Activated CD4-positive, alpha-beta T cell treated with anti-CD3 and anti-CD28 coated beads, Interleukin-10, Interleukin-2, amounts not matched to agents 100 ng/mL and 50 ng/mL, durations not matched to agents 16 hours and 8 hours (primary cell): ENCODE results near the gene AGAP2.
"Not testable (repeated sequence)": the region's sequence is repeated elsewhere in the genome, so short reads cannot be mapped to it uniquely, and the experiment has no call there.

Experiments
- DNase-seq: peaks from one replicate; pipeline ENCODE4 v3.0.0-alpha.2; 2020

Gene AGAP2

DNA sequence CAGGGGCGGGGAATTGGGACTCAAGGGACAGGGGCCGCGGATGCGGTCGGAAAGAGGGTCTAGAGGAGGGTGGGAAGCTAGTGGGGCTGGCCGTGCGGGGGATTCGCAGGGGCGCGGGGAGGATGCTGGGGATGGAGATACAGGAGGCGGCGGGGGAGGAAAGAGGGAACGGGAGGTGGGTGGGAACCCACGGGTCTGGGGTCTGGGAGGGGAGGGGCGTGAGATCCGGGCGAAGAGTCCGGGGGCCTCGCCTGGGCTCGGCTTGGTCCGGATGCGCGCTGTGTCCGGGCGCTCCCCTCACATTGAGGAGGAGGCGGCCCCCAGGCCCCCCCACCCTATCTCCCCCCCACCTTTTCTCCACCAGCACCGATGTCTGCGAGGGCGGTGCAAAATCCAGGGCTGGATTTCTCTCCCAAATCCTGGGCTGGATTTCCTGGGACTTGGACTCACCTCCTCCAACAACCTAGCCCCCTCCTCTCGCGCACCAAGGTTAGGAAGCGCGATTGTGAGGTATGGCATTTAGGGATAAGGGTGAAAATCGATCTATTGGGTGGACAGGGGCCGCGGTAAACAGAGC is at the start of gene AGAP2:
AGAP2 (minus strand) TSS at position 82 of the 577 bp plus-strand sequence. CDS start 496 bp downstream, outside the sequence.
- DNase-seq = no peak

DNA sequence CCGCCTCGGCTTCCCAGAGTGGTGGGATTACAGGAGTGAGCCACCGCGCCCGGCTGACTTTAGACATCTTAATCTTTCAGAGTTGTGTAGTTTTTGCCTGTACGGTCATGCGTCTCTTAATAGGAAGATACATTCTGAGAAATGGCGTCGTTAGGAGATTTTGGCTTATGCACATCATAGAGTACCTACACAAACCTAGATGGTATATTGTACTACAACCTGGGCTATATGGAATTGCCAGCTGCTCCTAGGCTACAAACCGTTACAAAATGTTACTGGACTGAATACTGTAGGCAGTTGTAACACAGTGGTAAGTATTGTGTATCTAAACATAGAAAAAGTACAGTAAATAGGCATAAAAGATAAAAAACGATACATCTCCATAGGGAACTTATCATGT is 45.3 kb upstream of the AGAP2 start:
- DNase-seq = no peak

DNA sequence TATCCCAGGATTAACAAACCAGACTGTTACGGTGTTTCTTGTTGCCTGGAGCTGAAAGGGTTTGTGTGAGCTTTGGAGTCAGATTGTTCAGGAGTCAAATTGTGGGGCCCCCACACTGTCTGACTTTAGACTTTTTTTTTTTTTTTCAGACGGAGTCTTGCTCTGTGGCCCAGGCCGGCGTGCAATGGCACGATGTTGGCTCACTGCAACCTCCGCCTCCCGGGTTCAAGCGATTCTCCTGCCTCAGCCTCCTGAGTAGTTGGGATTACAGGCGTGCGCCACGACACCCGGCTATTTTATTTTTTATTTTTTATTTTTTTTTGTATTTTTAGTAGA is 44.9 kb upstream of the AGAP2 start:
- no peak for DNase-seq

DNA sequence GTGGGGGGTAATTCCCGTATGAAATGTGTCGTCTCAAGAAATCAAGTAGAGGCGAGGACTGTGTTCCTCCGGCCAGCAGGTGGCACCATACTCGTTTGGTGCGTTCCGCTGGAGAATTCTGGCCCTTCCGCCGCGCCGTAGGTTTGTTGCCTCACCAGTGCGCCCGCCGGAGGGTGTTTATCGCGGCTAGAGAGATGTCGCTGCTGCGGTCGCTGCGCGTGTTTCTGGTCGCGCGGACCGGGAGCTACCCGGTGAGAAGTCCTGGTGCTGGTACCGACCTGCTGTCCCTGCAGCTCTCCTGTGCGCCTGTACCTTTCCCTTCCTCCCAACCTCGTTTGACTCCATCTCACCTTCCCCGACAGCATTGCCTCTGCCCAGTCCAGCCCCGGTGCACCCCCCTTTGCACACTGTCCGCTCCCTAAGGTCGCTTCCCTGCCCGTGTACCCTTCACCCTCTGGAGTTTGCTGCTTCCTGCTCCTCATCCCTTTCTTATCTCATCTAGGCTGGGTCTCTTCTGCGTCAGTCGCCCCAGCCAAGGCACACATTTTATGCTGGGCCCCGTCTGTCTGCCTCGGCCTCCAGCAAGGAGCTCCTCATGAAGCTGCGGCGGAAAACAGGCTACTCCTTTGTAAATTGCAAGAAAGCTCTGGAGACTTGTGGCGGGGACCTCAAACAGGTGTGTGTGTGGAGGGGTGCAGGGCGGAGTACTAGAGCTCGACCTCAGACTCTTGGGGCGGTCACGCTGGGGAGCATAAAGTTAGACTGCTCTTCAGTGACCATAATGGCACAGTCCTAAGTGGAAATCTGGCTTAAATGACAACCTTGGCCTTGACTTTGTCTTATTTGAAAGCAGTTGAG is 44.3 kb upstream of the AGAP2 start, which contains the start of gene TSFM:
TSFM (plus strand) TSS at position 180 of the 858 bp plus-strand sequence; CDS start at position 195, 15 bp downstream.
- DNase-seq = peak; percentile 95

DNA sequence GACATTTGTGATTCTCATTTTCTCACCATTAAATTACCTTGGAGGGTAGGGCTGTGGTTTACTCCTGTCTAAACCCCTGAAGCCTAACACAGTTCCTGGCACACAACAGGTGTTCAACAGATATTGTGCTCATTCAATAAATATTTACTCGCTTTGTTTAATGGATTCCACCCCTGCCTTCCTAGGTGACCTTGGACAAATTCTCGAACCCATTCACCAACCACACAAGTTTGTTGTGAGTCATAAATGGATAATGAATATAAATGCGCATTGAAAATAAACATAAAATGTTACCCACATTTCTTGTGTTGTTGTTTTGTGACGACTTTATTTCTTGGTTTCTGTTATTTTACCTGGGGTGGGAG is 43.7 kb upstream of the AGAP2 start:
- DNase-seq = no peak

DNA sequence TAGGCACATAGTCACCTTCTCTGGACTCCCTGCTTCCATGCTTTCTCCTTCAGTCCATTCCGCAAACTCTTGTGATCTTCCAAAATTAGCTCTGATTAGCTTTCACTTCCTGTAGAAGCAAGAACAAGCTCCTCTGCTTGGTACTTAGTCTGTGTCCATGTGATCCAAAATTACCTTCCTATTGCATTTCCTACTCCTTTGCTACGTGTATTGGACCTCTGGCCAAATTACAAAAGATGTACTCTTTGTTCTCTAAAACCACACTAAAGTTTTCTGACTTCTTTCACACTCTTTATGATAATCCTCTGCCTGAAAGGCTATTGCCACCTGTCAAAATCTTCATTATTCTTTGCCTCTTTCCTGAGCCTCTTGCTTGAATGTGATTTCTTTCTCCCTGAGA is 43.3 kb upstream of the AGAP2 start:
- no peak for DNase-seq

DNA sequence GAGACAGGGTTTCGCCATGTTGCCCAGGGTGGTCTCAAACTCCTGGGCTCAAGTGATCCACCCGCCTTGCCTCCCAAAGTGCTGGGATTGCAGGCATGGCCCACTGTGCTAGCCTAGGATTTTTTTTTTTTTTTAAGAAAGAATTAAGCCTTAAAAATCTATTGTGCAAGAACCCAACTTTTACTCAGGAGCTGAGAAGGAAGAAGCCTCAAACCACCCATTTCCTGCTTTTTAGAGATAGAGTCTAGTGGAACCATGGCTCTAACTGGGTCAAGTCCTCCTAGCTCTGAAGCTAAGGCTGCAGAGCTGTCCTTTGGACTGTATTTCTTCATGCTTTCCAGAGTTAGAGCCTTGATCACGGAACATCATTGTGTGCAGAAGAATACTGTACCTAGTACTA is 42.7 kb upstream of the AGAP2 start:
- DNase-seq = no peak

DNA sequence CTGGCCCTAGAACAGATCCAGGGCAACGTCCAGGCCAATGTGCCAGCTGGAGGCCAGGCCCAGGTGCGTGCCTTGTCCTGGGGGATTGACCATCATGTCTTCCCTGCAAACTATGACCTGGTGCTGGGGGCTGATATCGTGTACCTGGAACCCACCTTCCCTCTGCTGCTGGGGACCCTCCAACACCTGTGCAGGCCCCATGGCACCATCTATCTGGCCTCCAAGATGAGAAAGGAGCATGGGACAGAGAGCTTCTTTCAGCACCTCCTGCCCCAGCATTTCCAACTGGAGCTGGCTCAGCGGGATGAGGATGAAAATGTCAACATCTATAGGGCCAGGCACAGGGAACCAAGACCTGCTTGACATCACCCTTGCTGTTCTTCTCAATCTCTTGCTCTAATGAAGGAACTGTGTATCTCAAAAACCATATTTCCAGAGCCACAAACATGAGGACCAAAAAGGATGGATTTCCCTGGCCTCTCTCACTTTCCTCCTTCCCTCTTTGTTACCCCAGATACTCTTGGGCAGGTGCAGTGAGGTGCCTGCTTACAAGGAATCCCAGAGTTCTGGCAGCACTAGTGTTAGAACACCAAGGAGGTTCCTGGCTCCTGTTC is 41.8 kb upstream of the AGAP2 start:
- no peak for DNase-seq

DNA sequence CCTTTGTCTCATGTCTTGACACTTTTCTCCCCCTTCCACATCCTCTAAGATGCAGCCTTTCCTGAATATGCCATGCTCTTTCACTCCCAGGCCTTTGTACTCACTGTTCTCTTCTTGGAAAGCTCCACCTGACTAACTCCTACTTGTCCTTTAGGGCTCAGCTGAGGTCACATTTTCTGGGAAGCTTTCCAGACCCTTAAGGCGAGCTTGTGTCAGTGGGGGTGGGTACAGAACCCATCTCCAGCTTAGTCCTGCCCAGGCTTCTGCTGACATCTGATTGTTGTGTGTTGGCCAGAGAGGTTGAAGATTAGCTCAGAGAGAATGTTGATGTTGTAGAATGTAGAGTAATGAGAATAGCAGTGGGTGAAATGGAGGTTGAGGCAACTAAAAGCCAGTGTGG is 41.2 kb upstream of the AGAP2 start:
- no peak for DNase-seq

DNA sequence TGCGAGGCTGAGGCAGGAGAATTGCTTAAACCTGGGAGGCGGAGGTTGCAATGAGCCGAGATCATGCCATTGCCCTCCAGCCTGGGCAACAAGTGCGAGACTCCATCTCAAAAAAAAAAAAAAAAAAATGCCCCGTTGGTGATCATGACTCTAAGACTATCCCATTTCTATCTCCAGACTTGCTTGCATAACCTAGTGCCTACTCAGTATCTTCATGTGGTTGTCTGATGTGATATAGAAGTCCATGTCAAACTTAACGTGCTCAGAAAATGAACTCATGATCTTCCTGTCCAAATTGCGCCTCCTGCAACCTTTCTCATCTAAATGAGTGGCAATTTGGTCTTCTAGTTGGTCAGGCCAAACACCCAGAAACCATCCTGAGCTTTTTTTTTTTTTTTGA is 39.4 kb upstream of the AGAP2 start:
- no peak for DNase-seq

DNA sequence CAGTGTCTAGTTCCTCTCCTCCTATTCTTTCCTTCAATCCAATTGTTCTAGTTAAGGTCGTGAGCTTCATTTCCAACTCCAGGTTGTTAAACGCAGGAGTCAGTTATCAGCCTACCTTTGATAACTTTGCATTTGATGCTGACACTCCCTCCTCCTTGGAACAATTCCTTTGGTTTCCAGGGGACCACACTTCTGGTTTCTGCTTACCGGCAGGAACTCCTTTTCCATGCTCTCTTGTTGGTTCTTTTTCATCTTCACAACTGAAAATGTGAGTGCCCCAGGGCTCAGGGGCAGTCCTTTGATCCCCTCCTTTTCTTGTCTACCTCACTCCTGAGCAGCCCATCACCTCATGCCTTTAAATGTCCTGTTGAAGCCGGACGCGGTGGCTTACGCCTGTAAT is 38.8 kb upstream of the AGAP2 start:
- DNase-seq = no peak

DNA sequence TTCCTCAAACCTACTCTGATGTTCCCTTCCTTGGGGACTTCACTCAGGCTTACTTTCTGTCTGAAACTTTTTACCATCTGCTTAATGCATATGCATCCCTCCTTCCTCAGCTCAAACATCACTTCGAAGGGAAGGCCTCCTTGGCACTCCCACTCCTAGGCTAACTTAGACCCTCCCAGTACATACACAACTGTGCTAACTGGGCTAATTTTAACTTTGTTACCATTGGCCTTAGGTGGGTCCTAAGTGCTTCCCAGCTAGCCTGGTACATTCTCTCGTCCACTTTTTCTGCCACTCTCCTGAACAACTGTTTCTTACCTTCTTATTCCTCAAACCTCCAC is 37.7 kb upstream of the AGAP2 start:
- DNase-seq = no peak

DNA sequence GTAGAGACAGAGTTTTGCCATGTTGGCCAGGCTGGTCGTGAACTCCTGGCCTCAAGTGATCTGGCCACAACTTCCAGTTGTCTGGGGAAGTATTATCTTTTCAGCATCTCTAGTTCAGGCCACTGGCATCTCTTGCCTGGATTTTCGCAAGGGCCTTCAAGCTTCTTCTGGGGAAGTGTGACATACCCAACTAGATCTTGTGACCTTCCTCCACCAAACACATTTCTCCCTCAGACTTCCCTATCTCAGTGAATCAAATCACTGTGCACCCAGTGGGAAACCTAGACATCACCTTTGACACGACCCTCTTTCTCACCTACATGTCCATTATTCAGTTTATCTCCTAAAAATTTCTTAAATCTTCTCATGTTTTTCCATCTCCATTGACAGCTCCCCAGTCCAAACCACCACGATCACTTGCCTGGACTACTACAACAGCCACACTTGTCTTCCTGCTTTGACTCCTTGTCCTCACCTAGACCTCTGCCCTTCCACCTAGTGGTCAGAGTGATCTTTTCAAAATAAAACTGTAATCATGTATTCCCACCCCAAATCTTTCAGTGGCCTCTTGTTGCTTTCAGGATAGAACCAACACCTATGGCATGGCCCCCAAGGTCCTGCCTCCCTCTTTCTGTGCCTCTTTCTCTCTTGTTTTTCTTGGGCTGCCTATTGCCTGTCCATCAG is 37.2 kb upstream of the AGAP2 start:
- DNase-seq = no peak

DNA sequence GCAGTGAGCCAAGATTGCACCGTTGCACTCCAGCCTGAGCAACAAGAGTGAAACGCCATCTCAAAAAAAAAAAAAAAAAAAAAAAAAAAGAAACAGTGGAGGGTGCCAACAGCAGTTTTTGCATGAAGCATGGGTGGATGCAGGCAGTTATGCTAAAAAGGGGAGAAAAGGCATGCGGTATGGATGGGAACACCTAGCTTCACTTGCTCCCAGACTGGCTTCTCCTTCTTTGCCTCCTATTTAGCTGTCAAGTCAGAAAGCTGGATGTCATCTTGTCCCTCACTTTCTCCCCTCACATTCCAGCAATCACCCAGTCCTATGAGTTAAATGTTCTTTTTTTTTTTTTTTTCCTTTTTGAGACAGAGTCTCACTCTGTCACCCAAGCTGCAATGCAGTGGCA is 36.5 kb upstream of the AGAP2 start:
- DNase-seq = no peak

DNA sequence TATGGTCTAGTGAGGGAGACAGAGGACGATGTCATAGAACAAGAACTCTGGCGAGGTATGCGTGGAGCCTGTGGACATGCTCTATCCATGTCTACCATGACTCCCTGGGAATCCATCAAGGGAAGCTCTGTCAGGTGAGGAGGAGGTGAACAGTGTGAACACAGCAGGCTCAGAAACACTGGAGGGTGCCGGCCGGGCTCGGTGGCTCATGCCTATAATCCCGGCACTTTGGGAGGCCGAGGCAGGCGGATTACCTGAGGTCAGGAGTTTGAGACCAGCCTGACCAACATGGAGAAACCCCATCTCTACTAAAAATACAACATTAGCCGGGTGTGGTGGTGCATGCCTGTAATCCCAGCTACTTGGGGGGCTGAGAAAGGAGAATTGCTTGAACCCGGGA is 36.1 kb upstream of the AGAP2 start:
- DNase-seq = not testable (repeated sequence)

DNA sequence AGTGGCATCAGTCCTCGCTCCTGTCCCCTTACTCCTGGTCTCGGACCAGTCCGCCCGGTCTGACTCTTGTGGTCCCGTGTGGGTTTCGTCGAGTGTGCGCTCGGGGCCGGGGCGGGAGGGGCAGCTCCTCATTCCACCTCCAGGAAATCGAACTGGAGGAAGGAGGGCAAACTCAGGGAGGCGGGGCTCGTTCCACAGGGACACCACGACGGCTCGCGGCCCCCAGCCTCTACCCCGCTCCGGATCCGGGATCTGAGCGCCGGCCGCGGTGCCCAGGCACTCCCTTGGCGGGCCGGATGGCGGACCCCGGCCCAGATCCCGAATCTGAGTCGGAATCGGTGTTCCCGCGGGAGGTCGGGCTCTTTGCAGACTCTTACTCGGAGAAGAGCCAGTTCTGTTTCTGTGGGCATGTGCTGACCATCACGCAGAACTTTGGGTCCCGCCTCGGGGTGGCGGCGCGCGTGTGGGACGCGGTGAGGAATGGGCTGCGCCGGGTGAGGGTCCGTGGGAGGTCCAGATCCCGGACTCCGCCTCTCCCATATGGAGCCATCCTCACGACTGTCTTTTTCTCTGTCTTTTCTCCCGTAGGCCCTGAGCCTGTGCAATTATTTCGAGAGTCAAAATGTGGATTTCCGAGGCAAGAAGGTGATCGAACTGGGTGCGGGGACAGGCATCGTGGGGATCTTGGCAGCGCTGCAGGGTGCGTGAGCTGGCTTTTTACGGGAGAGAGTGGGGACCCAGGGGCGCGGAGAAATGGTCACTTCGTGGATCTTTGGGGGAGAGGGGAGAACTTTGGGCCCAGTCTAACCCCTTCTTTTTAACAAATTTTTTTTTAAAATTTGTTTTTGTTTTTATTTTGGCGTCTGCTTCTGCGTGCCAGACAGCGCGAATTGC is 34.1 kb upstream of the AGAP2 start, which contains the start of gene EEF1AKMT3:
EEF1AKMT3 (plus strand) TSS at position 186 of the 894 bp plus-strand sequence; CDS start at position 297, 111 bp downstream.
- peak; percentile 62 for DNase-seq

DNA sequence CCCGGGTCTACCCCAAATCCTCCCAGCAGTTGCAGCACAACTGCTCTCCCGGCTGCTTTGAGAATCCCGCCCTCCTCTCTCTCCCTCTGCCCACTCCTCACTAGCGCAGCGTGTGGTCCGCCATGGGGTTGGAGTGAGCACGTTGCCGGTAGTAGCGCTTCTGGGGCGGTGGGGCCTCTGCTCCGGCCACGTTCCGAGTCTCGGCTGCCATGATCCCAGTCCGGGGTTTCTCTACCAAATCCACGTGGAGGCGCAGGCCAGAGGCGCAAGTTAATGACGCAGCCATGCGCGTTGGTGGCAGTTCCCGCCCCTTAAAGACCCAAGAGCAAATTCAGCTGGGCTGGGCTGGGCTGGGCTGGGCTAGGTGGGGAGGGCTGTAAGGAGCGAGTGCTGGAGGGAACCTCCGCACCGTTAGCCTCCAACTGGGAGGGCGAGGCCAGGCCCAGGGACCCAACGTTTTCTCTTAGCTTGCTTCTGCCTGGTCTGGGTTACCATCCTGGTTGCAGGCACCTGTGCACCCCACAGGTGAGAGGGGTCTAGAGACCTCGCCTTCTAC is 33.4 kb upstream of the AGAP2 start, which contains the start of gene METTL1:
METTL1 (minus strand) TSS at position 233 of the 556 bp plus-strand sequence; CDS start at position 211, 22 bp downstream.
- DNase-seq = peak; percentile 98

DNA sequence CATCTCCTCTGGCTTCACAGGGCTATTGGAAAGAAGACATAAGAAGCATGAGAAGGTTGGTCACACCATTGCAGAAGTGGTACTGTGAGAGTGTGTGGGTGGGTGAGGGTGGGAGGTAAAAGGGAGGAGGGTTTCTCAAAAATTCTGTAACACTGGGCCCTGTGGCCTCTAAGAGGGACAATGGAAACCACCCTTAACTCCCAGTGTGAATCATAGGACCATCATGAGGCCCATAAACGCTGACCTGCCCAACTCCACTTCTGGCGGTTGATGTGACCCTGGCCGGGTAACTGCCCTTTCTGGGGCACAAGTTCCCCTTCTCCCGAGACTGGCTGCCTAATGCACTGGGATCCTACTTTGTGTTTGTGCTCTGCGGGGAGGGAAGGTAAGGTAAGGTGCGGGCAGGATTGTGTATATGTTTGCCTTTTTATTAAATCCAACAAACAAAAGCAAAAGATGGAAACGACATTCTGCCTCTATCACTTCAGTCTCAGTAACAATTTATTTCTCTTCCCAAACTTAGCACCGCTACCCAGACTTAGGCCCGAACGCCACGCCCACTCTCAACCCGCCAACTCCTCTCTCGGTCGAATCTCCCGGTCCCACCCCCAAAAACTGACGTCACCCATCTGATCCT is 32.8 kb upstream of the AGAP2 start:
- peak; percentile 94 for DNase-seq

DNA sequence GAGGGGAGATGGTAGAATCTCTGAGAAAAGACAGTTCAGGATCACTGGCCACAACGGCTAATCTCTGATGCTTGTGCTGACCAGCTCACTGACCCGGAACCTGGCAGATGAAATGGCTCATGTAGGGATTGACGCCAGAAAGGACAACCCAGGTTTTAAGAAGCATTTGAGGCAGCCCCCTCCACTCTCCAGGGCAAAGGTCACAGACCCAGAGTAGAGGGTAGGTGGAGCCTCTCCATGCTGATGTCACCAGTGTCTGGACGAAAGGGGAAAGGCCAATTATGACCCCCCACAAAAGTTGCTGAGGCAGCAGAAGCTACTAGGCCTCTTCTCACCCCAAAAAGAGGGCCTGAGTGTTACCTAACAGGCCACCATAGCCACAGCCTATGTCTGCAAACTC is 32.2 kb upstream of the AGAP2 start:
- no peak for DNase-seq

DNA sequence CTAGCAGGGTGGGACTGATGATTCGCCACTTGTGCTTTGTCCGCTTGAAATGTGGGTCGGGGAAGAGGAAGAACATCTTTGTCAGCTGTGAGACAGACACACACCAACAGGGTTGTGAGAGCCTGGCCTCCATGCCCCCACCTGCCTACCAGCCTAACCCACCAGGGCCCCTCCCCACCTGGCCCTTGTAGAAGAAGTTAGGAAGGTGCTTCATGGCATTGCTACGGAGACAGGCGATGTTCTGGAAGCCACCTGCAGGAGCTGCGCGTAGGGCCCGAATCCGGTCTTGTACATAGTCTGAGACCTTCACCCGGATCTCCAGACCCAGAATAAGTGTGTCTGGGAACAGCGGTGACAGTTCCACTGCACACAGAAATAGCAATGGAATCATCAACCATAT is 31.1 kb upstream of the AGAP2 start:
- no peak for DNase-seq

DNA sequence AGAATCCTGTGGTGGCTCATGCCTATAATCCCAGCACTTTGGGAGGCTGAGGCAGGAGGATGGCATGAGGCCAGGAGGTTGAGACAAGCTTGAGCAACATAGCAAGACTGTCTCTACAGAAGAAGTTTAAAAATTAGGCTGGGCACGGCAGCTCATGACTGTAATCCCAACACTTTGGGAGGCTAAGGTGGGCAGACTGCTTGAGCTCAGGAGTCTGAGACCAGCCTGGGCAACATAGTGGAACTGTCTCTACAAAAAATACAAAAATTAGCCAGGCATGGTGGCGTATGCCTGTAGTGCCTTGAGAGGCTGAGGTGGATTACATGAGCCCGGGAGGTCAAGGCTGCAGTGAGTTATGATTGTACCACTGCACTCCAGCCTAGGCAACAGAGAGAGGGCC is 29.3 kb upstream of the AGAP2 start:
- no peak for DNase-seq

DNA sequence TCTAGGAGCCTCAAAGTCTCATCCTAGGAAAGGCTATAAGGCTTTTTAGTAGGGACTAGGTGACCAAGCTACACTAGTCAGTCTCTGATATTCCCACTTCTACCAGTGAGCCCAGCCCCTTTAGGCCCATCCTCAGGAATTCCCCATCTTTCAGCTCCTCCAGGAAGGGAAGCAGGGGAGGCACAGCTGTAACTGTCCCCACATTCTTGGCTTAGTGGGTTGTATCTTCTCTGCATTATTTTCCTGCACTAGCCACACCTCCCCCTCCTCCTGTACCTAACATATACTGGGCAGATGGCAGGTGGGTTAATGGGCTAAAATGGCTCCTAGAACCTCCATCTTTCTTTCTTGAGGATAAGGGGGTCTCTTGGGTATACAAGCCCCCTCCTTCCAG is 28.8 kb upstream of the AGAP2 start:
- no peak for DNase-seq
